Measurements from ENCODE around the gene ARMH4. TPM values are rescaled to one million over a fixed set of nuclear protein-coding genes. Genes with fewer than 3 reads are reported as not detected.

The ARMH4 gene
- total RNA-seq, 4 donors from 2014 or later, result 2.3 to 4.6 (median 4.0) TPM

- no peak for TF ChIP-seq CTCF (IDR thresholded peaks at IDR 0.05)
- DNase-seq (ENCODE audit: low spot score), result no peak
- no peak for ATAC-seq (ENCODE audit: low FRiP score)
Observed at GRCh38 chr14:58002618-58003017, 149.4 kb downstream of the ARMH4 start.

- no peak for TF ChIP-seq CTCF (IDR thresholded peaks at IDR 0.05)
- ATAC-seq (ENCODE audit: low FRiP score) (no peak), DNase-seq (ENCODE audit: low spot score) (no peak)
Observed at GRCh38 chr14:57999979-58000378, 152.0 kb downstream of the ARMH4 start.

GRCh38 chr14:57999471-57999870, 152.5 kb downstream of the ARMH4 start:
- DNase-seq (ENCODE audit: low spot score), result no peak
- no peak for TF ChIP-seq CTCF (IDR thresholded peaks at IDR 0.05)
- ATAC-seq (ENCODE audit: low FRiP score), result no peak

- TF ChIP-seq CTCF (IDR thresholded peaks at IDR 0.05), result no peak
- DNase-seq (ENCODE audit: low spot score) (no peak), ATAC-seq (ENCODE audit: low FRiP score) (no peak)
Observed at GRCh38 chr14:57998766-57999165, 153.2 kb downstream of the ARMH4 start.

GRCh38 chr14:57991353-57991752, 160.7 kb downstream of the ARMH4 start:
- DNase-seq (ENCODE audit: low spot score) (no peak), ATAC-seq (ENCODE audit: low FRiP score) (no peak)
- TF ChIP-seq CTCF (IDR thresholded peaks at IDR 0.05), result no peak

GRCh38 chr14:57988445-57988844, 163.6 kb downstream of the ARMH4 start:
- TF ChIP-seq CTCF (IDR thresholded peaks at IDR 0.05), result no peak
- ATAC-seq (ENCODE audit: low FRiP score) (no peak), DNase-seq (ENCODE audit: low spot score) (no peak)

- no peak for TF ChIP-seq CTCF (IDR thresholded peaks at IDR 0.05)
- no peak for DNase-seq (ENCODE audit: low spot score)
- no peak for ATAC-seq (ENCODE audit: low FRiP score)
Observed at GRCh38 chr14:57987596-57988300, 164.3 kb downstream of the ARMH4 start.
